PFSK-1 (cell line): ENCODE data around the gene RAB3GAP2.

Experiments
- POLR2AphosphoS5 ChIP-seq: IDR thresholded peaks from 2 replicates; pipeline ENCODE4 v1.6.1; 2012; ENCODE audit warnings: low read depth, mild to moderate bottlenecking, control low read depth, low read length, moderate library complexity
- REST ChIP-seq, 2 experiments: IDR thresholded peaks; 2 replicates each; pipeline versions ENCODE4 v1.6.1 to v1.8.0; 2011 to 2012; ENCODE audit warnings: low read depth in 2 of 2, low read length in 2 of 2, control low read depth in 1 of 2, inconsistent platforms in 1 of 2, mild to moderate bottlenecking in 1 of 2, moderate library complexity in 1 of 2; ENCODE audit not compliant: insufficient read depth in 1 of 2
- SIN3A ChIP-seq: IDR thresholded peaks from 2 replicates; pipeline ENCODE4 v1.6.1; 2012; ENCODE audit warnings: mild to moderate bottlenecking, low read length, moderate library complexity, borderline replicate concordance; ENCODE audit not compliant: insufficient read depth

- TF ChIP-seq POLR2AphosphoS5 (no peak), SIN3A (no peak), REST (IDR thresholded peaks at IDR 0.05; ENCODE audit: insufficient read depth in 1 of 2, low read depth in 2 of 2, low read length in 2 of 2) (no peak)
These were observed 44.9 kb downstream of the RAB3GAP2 start for GRCh38 chr1:220227393-220227792.
